K562 (cell line): ENCODE data around the gene RNLS. TPM values are rescaled to one million over a fixed set of nuclear protein-coding genes. Genes with fewer than 3 reads are reported as not detected.

Source experiments
- ATAC-seq: fragments of 200-7000 bp; cut with Tn5 transposase; 3 replicates; pipeline ENCODE4 v1.9.1; 2020; ENCODE audit warnings: moderate library complexity
- BruUV-seq: library from RNA; stranded (reverse); fragments of 400-500 nt; replicated peaks from 2 replicates; lab custom pipeline; 2021; lab: Mats Ljungman, UMichigan
- CTCF ChIA-PET: fragments of 300-600 bp; formaldehyde crosslinking; extraction: SDS; loops from one replicate; lab custom pipeline; 2021; ENCODE audit warnings: low intra/inter-chr PET ratio; lab: Yijun Ruan, JAX
- POLR2A ChIA-PET: fragments of 300-600, 350-650 bp; sonication (Branson Sonifier 250); formaldehyde crosslinking; extraction: SDS; loops from one replicate; lab custom pipeline; 2021; ENCODE audit warnings: antibody characterized with exemption, inconsistent platforms; lab: Yijun Ruan, JAX
- DNase-seq, 4 experiments: peaks; one replicate each; pipeline versions ENCODE4 v3.0.0 to v3.0.0-alpha.2; 2011 to 2018; ENCODE audit warnings: low spot score in 3 of 4, mixed read lengths in 3 of 4; ENCODE audit errors: extremely low read depth in 1 of 4
- FAIRE-seq: peaks from 2 replicates; lab custom pipeline; 2011; peaks lifted over from hg19 to GRCh38; lab: Jason Lieb, UNC
- H2AFZ ChIP-seq: 2 replicates; pipeline ENCODE4 v1.6.0; 2011; ENCODE audit warnings: low read depth, low read length, control low read depth, inconsistent platforms
- H3K27ac ChIP-seq: fragments of 200-600 bp; 3 replicates; pipeline ENCODE4 v1.8.0; 2011; ENCODE audit warnings: low read depth, mild to moderate bottlenecking, control low read depth, inconsistent platforms, low read length, moderate library complexity, mixed read lengths; ENCODE audit errors: extremely low read depth
- H3K27me3 ChIP-seq, 2 experiments: fragments of 300-600 bp in 1 of 2; 2 replicates in 1 of 2; 3 replicates in 1 of 2; pipeline versions ENCODE4 v1.6.0 to v1.8.0; 2011; ENCODE audit warnings: inconsistent platforms in 2 of 2, low read length in 2 of 2, mild to moderate bottlenecking in 1 of 2, mixed read lengths in 1 of 2, moderate library complexity in 1 of 2; ENCODE audit not compliant: control insufficient read depth in 2 of 2, insufficient read depth in 2 of 2
- H3K36me3 ChIP-seq: fragments of 300-600 bp; 3 replicates; pipeline ENCODE4 v1.8.0; 2011; ENCODE audit warnings: mild to moderate bottlenecking, low read length, inconsistent platforms; ENCODE audit not compliant: control insufficient read depth, insufficient read depth
- H3K4me1 ChIP-seq, 2 experiments: fragments of 200-600 bp in 1 of 2; replicated peaks in 1 of 2; 2 replicates in 1 of 2; 3 replicates in 1 of 2; pipeline versions ENCODE4 v1.5.1 to v1.8.0; 2011; ENCODE audit warnings: inconsistent platforms in 2 of 2, low read length in 2 of 2, mild to moderate bottlenecking in 1 of 2, mixed read lengths in 1 of 2, moderate library complexity in 1 of 2; ENCODE audit not compliant: control insufficient read depth in 2 of 2, insufficient read depth in 2 of 2
- H3K4me2 ChIP-seq: 2 replicates; pipeline ENCODE4 v1.6.1; 2011; ENCODE audit warnings: low read length, control low read depth, inconsistent platforms, mixed read lengths; ENCODE audit not compliant: insufficient read depth
- H3K4me3 ChIP-seq: fragments of 200-600 bp; sonication (generic), shearing (Covaris generic); 2 replicates; pipeline ENCODE4 v1.5.1; 2016; ENCODE audit warnings: control low read depth, inconsistent platforms
- H3K79me2 ChIP-seq: fragments of 200-600 bp; 3 replicates; pipeline ENCODE4 v1.8.0; 2011; ENCODE audit warnings: low read length, inconsistent platforms; ENCODE audit not compliant: control insufficient read depth, insufficient read depth
- H3K9ac ChIP-seq, 2 experiments: 2 replicates each; pipeline versions ENCODE4 v1.6.0 to v1.6.1; 2011; ENCODE audit warnings: low read depth in 2 of 2, low read length in 2 of 2, control low read depth in 1 of 2, inconsistent platforms in 1 of 2, mild to moderate bottlenecking in 1 of 2, mixed read lengths in 1 of 2; ENCODE audit not compliant: insufficient read depth in 1 of 2
- H3K9me1 ChIP-seq: one replicate; pipeline ENCODE4 v1.6.0; 2011; ENCODE audit warnings: inconsistent platforms, mild to moderate bottlenecking, low read length, moderate library complexity; ENCODE audit not compliant: control insufficient read depth, insufficient read depth
- H3K9me3 ChIP-seq: replicated peaks from 2 replicates; pipeline ENCODE4 v1.5.1; 2011; ENCODE audit warnings: low read depth, low read length, inconsistent platforms; ENCODE audit not compliant: control insufficient read depth, insufficient read depth
- H4K20me1 ChIP-seq: replicated peaks from 2 replicates; pipeline ENCODE4 v1.6.1; 2011; ENCODE audit warnings: low read length, inconsistent platforms, mixed read lengths; ENCODE audit not compliant: control insufficient read depth, insufficient read depth
- BCOR ChIP-seq: fragments of 450-650 bp; IDR thresholded peaks from 2 replicates; pipeline ENCODE4 v1.6.1; 2016
- ELF2 ChIP-seq: fragments of 250-450 bp; sonication (Bioruptor Pico); IDR thresholded peaks from 2 replicates; pipeline ENCODE4 v1.5.0; 2021; ENCODE audit warnings: mild to moderate bottlenecking
- POLR2B ChIP-seq: fragments of 450-650 bp; IDR thresholded peaks from 2 replicates; pipeline ENCODE4 v1.6.1; 2018; ENCODE audit warnings: low read depth; ENCODE audit not compliant: partially characterized antibody
- SRF ChIP-seq, 2 experiments: fragments of 250-450, 450-650 bp in 1 of 2; sonication (Bioruptor Pico) in 1 of 2; sonication (generic) in 1 of 2; formaldehyde crosslinking; IDR thresholded peaks; 2 replicates each; pipeline versions ENCODE4 v1.5.0 to v1.5.1; 2020 to 2022; ENCODE audit warnings: mild to moderate bottlenecking in 1 of 2, missing genetic modification reagents in 1 of 2
- SRSF3 ChIP-seq: fragments of 200-400 bp; formaldehyde crosslinking; IDR thresholded peaks from 2 replicates; pipeline ENCODE4 v1.6.1; 2016; ENCODE audit warnings: mild to moderate bottlenecking, low read length, moderate library complexity; ENCODE audit not compliant: insufficient read depth
- SRSF9 ChIP-seq: fragments of 200-400 bp; formaldehyde crosslinking; IDR thresholded peaks from 2 replicates; pipeline ENCODE4 v1.6.1; 2017; ENCODE audit warnings: low read depth, low read length, borderline replicate concordance
- U2AF2 ChIP-seq: fragments of 200-400 bp; formaldehyde crosslinking; optimal IDR thresholded peaks from 2 replicates; pipeline ENCODE3; 2017; ENCODE audit warnings: low read depth, mild to moderate bottlenecking, low read length
- WHSC1 ChIP-seq: IDR thresholded peaks from one replicate; pipeline ENCODE4 v1.6.1; 2012; ENCODE audit warnings: low read length, control low read depth, inconsistent platforms
- ZC3H11A ChIP-seq: IDR thresholded peaks from 2 replicates; pipeline ENCODE4 v1.6.1; 2012; ENCODE audit warnings: low read depth, low read length, improper control_type of control experiment
- ZNF696 ChIP-seq: fragments of 250-450 bp; sonication (Bioruptor Pico); conservative IDR thresholded peaks from 2 replicates; pipeline ENCODE4 v1.4.0; 2020; ENCODE audit warnings: mild to moderate bottlenecking, moderate library complexity
- WGBS: fragments of 100-300 bp; shearing (Covaris generic); methylation state at CpG from one replicate; pipeline ENCODE4 v1.1.6; 2016; ENCODE audit warnings: low coverage, mixed read lengths; ENCODE audit not compliant: insufficient coverage; ENCODE audit errors: missing lambda C conversion rate; 5-methylcytosine and 5-hydroxymethylcytosine counted together
- in situ Hi-C: fragments of 300-500 bp; cut with MboI; formaldehyde crosslinking; loops from 4 replicates; pipeline ENCODE4 v1.15.0; 2018; ENCODE audit warnings: inconsistent platforms, mixed read lengths
- intact Hi-C: fragments of 100-400 bp; cut with micrococcal nuclease; formaldehyde crosslinking; loops from 2 replicates; pipeline ENCODE4 v1.14.2; 2022
- polyA plus RNA-seq, 8 experiments: library from polyadenylated mRNA; depleted of rRNA in 4 of 8; stranded (reverse) in 5 of 8; unstranded in 3 of 8; fragments of >200 nt; fragmentation: Nextera tagmentation in 2 of 8; fragmentation: Illumina TruSeq in 1 of 8; extraction: Ambion mirVana in 2 of 8; extraction: Trizol in 1 of 8; gene quantifications; 2 replicates each; pipeline versions ENCODE4 v1.2.1 to v1.2.3, GENCODE V29; 2011 to 2014; ENCODE audit warnings: inconsistent platforms in 1 of 8, missing spikeins in 1 of 8
- total RNA-seq, 7 experiments: library from RNA; depleted of rRNA in 6 of 7; stranded (reverse); fragments of >200 nt in 6 of 7; fragmentation: Illumina TruSeq in 2 of 7; extraction: Trizol in 2 of 7; gene quantifications; 2 replicates each; pipeline versions ENCODE4 v1.2.1 to v1.2.3, GENCODE V29; 2011 to 2021; ENCODE audit warnings: low replicate concordance in 1 of 7
- TF ChIP-seq, protein P1 (sequence below): fragments of 250-450 bp; sonication (Bioruptor Pico); IDR thresholded peaks from 2 replicates; pipeline ENCODE4 v1.8.0; 2021; ENCODE audit warnings: borderline replicate concordance, mild to moderate bottlenecking, moderate library complexity; ENCODE audit not compliant: poor library complexity, severe bottlenecking
- TF ChIP-seq, protein P2 (sequence below): fragments of 250-450 bp; sonication (Bioruptor Pico); IDR thresholded peaks from 2 replicates; pipeline ENCODE4 v1.5.0; 2021
- TF ChIP-seq, protein P3 (sequence below), 2 experiments: fragments of 450-650 bp; IDR thresholded peaks; 2 replicates each; pipeline ENCODE4 v1.6.1; 2018; ENCODE audit warnings: mild to moderate bottlenecking in 2 of 2, low read depth in 1 of 2; ENCODE audit not compliant: partially characterized antibody in 2 of 2

RNLS gene
- total and polyA plus RNA-seq, 9 of the 15 experiments (the other 6 are each of a cell fraction or from before 2014, with no cell fraction given): 0.14 to 0.72 (median 0.41) TPM; not detected in 3

- TF ChIP-seq, protein P1, sequence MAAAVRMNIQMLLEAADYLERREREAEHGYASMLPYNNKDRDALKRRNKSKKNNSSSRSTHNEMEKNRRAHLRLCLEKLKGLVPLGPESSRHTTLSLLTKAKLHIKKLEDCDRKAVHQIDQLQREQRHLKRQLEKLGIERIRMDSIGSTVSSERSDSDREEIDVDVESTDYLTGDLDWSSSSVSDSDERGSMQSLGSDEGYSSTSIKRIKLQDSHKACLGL (CRISPR knock-in tag): no peak
- no peak for TF ChIP-seq ZNF696 (CRISPR knock-in tag)
- TF ChIP-seq SRSF3: no peak
- TF ChIP-seq BCOR: no peak
- TF ChIP-seq, protein P2, sequence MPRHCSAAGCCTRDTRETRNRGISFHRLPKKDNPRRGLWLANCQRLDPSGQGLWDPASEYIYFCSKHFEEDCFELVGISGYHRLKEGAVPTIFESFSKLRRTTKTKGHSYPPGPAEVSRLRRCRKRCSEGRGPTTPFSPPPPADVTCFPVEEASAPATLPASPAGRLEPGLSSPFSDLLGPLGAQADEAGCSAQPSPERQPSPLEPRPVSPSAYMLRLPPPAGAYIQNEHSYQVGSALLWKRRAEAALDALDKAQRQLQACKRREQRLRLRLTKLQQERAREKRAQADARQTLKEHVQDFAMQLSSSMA (CRISPR knock-in tag): no peak
- no peak for TF ChIP-seq POLR2B
- TF ChIP-seq ZC3H11A: no peak
- TF ChIP-seq ELF2 (CRISPR knock-in tag): no peak
- no peak for TF ChIP-seq U2AF2
- no peak for TF ChIP-seq SRF (CRISPR knock-in tag; IDR thresholded peaks at IDR 0.05)
- TF ChIP-seq, protein P3, sequence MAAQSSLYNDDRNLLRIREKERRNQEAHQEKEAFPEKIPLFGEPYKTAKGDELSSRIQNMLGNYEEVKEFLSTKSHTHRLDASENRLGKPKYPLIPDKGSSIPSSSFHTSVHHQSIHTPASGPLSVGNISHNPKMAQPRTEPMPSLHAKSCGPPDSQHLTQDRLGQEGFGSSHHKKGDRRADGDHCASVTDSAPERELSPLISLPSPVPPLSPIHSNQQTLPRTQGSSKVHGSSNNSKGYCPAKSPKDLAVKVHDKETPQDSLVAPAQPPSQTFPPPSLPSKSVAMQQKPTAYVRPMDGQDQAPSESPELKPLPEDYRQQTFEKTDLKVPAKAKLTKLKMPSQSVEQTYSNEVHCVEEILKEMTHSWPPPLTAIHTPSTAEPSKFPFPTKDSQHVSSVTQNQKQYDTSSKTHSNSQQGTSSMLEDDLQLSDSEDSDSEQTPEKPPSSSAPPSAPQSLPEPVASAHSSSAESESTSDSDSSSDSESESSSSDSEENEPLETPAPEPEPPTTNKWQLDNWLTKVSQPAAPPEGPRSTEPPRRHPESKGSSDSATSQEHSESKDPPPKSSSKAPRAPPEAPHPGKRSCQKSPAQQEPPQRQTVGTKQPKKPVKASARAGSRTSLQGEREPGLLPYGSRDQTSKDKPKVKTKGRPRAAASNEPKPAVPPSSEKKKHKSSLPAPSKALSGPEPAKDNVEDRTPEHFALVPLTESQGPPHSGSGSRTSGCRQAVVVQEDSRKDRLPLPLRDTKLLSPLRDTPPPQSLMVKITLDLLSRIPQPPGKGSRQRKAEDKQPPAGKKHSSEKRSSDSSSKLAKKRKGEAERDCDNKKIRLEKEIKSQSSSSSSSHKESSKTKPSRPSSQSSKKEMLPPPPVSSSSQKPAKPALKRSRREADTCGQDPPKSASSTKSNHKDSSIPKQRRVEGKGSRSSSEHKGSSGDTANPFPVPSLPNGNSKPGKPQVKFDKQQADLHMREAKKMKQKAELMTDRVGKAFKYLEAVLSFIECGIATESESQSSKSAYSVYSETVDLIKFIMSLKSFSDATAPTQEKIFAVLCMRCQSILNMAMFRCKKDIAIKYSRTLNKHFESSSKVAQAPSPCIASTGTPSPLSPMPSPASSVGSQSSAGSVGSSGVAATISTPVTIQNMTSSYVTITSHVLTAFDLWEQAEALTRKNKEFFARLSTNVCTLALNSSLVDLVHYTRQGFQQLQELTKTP (IDR thresholded peaks at IDR 0.05; ENCODE audit: low read depth in 1 of 2, partially characterized antibody in 2 of 2): no peak
- no peak for TF ChIP-seq WHSC1
- TF ChIP-seq SRSF9: no peak
- Histone ChIP-seq H3K4me3 (no peak overlapping the region), H3K9me1 (no peaks in the 10 kb centered on the region), H3K27ac (no peak overlapping the region), H3K4me1 (no peaks in the 10 kb centered on the region), H3K9me3 (no peaks in the 10 kb centered on the region), H3K27me3 (no peaks in the 10 kb centered on the region), H2AFZ (no peak overlapping the region), H3K79me2 (no peaks in the 10 kb centered on the region), H3K36me3 (no peaks in the 10 kb centered on the region), H3K4me2 (no peak overlapping the region), H3K9ac (no peak overlapping the region), H4K20me1 (no peaks in the 10 kb centered on the region)
- DNase-seq: no peak
- BruUV-seq: no TSS peak
- ChIA-PET POLR2A (no interaction called here), CTCF (no interaction called here)
- FAIRE-seq: no peak
- intact Hi-C loops (no loop called here), in situ Hi-C loops (no loop called here)
- WGBS: 0% methylated on average over 2 of the region's 3 CpGs
- no peak for ATAC-seq
These were observed 56.5 kb downstream of the RNLS start for GRCh38 chr10:88526501-88527105.
